ENCODE data around the gene PPP1R9A. TPM values are rescaled to one million over a fixed set of nuclear protein-coding genes. Genes with fewer than 3 reads are reported as not detected.

The PPP1R9A gene
- total RNA-seq, 4 donors from 2014 or later = 21.0 to 48.4 (median 31.6) TPM

GRCh38 chr7:95229301-95229700, 321.9 kb downstream of the PPP1R9A start:
- WGBS, 2 donors (ENCODE audit: low coverage in 1 of 2) = 100% methylated on average over 1 to 2 of the region's 5 CpGs
- no peak for TF ChIP-seq POLR2A (IDR thresholded peaks at IDR 0.05)
- H3K27ac ChIP-seq = no peak overlapping the region

GRCh38 chr7:95238252-95238943, 331.0 kb downstream of the PPP1R9A start:
- 55 to 64% methylated on average over 3 of the region's 3 CpGs for WGBS, 2 donors (ENCODE audit: low coverage in 1 of 2)
- Histone ChIP-seq H3K4me3 (no peak overlapping the region), H3K27me3 (no peaks in the 10 kb centered on the region), H3K4me1 (no peaks in the 10 kb centered on the region), H3K36me3 (no peaks in the 10 kb centered on the region), H3K9me3 (no peaks in the 10 kb centered on the region), H3K27ac (no peak overlapping the region)
- ATAC-seq = no peak
- no peak for TF ChIP-seq CTCF (IDR thresholded peaks at IDR 0.05)
- no peak for TF ChIP-seq POLR2A (IDR thresholded peaks at IDR 0.05)
- no peak for TF ChIP-seq EP300 (IDR thresholded peaks at IDR 0.05)
- no peak for TF ChIP-seq POLR2AphosphoS5 (IDR thresholded peaks at IDR 0.05)

More at GRCh38 chr7:95229301-95229700, 321.9 kb downstream of the PPP1R9A start:
- no peaks in the 10 kb centered on the region for H3K4me1 ChIP-seq
- peaks cover 0 to 13% of the 10 kb centered on the region in 2 donors for H3K36me3 ChIP-seq
- no peaks in the 10 kb centered on the region for H3K27me3 ChIP-seq
- no peak for ATAC-seq
- H3K4me3 ChIP-seq = no peak overlapping the region
- no peaks in the 10 kb centered on the region for H3K9me3 ChIP-seq

GRCh38 chr7:95240921-95241320, 333.5 kb downstream of the PPP1R9A start:
- ATAC-seq = no peak

GRCh38 chr7:95242266-95242665, 334.9 kb downstream of the PPP1R9A start:
- H3K36me3 ChIP-seq = no peaks in the 10 kb centered on the region
- H3K4me1 ChIP-seq = no peaks in the 10 kb centered on the region
- TF ChIP-seq POLR2A (IDR thresholded peaks at IDR 0.05) (no peak), CTCF (IDR thresholded peaks at IDR 0.05) (no peak), POLR2AphosphoS5 (IDR thresholded peaks at IDR 0.05) (no peak), EP300 (IDR thresholded peaks at IDR 0.05) (no peak)
- H3K27ac ChIP-seq = no peak overlapping the region
- no peaks in the 10 kb centered on the region for H3K27me3 ChIP-seq
- WGBS, 2 donors (ENCODE audit: low coverage in 1 of 2) = 5 to 39% methylated on average over 2 of the region's 2 CpGs
- H3K4me3 ChIP-seq = no peak overlapping the region
- H3K9me3 ChIP-seq = no peaks in the 10 kb centered on the region
- no peak for ATAC-seq

More at GRCh38 chr7:95240921-95241320, 333.5 kb downstream of the PPP1R9A start:
- WGBS, 2 donors (ENCODE audit: low coverage in 1 of 2) = 80 to 86% methylated on average over 1 of the region's 1 CpG
- no peaks in the 10 kb centered on the region for H3K27me3 ChIP-seq
- H3K27ac ChIP-seq = no peak overlapping the region
- H3K4me1 ChIP-seq = no peaks in the 10 kb centered on the region
- no peaks in the 10 kb centered on the region for H3K9me3 ChIP-seq
- H3K4me3 ChIP-seq = no peak overlapping the region
- TF ChIP-seq EP300 (IDR thresholded peaks at IDR 0.05) (no peak), POLR2AphosphoS5 (IDR thresholded peaks at IDR 0.05) (no peak), POLR2A (IDR thresholded peaks at IDR 0.05) (no peak), CTCF (IDR thresholded peaks at IDR 0.05) (no peak)
- H3K36me3 ChIP-seq = no peaks in the 10 kb centered on the region

GRCh38 chr7:95244616-95245015, 337.2 kb downstream of the PPP1R9A start:
- TF ChIP-seq CTCF (IDR thresholded peaks at IDR 0.05) (no peak), POLR2AphosphoS5 (IDR thresholded peaks at IDR 0.05) (no peak), POLR2A (IDR thresholded peaks at IDR 0.05) (no peak), EP300 (IDR thresholded peaks at IDR 0.05) (no peak)
- Histone ChIP-seq H3K36me3 (no peaks in the 10 kb centered on the region), H3K9me3 (no peaks in the 10 kb centered on the region), H3K4me3 (no peak overlapping the region), H3K4me1 (no peaks in the 10 kb centered on the region), H3K27me3 (no peaks in the 10 kb centered on the region), H3K27ac (no peak overlapping the region)
- ATAC-seq = no peak

Data from gastroesophageal sphincter (tissue), 4 donors.